GM23338 (cell line): Measurements from ENCODE around the gene FBLN2.

Source experiments
- EZH2 ChIP-seq: fragments of 200-600 bp; sonication (generic); IDR thresholded peaks from one replicate; pipeline ENCODE4 v1.8.0; 2017; ENCODE audit warnings: antibody characterized with exemption, mild to moderate bottlenecking, low read depth; ENCODE audit not compliant: unreplicated experiment
- EZH2phosphoT487 ChIP-seq: fragments of 200-600 bp; sonication (generic); IDR thresholded peaks from one replicate; pipeline ENCODE4 v1.8.1; 2018; ENCODE audit warnings: antibody characterized with exemption; ENCODE audit not compliant: unreplicated experiment
- POLR2AphosphoS5 ChIP-seq: IDR thresholded peaks from 2 replicates; pipeline ENCODE4 v1.6.1; 2016; ENCODE audit warnings: antibody characterized with exemption, low read depth
- STAT1 ChIP-seq: IDR thresholded peaks from one replicate; pipeline ENCODE4 v1.6.1; 2016; ENCODE audit warnings: antibody characterized with exemption; ENCODE audit not compliant: unreplicated experiment
- TF ChIP-seq, protein P1 (sequence below), 2 experiments: fragments of 200-600 bp in 1 of 2; sonication (generic) in 1 of 2; conservative IDR thresholded peaks; 2 replicates each; pipeline versions ENCODE4 v1.5.1 to v1.6.1; 2016 to 2017; ENCODE audit warnings: antibody characterized with exemption in 2 of 2, low read depth in 2 of 2, mild to moderate bottlenecking in 2 of 2, moderate library complexity in 1 of 2
- TF ChIP-seq, protein P2 (sequence below): IDR thresholded peaks from one replicate; pipeline ENCODE4 v1.6.1; 2018; ENCODE audit warnings: antibody characterized with exemption; ENCODE audit not compliant: unreplicated experiment
- TF ChIP-seq, protein P3 (sequence below): IDR thresholded peaks from 2 replicates; pipeline ENCODE4 v1.6.1; 2016; ENCODE audit warnings: antibody characterized with exemption

DNA sequence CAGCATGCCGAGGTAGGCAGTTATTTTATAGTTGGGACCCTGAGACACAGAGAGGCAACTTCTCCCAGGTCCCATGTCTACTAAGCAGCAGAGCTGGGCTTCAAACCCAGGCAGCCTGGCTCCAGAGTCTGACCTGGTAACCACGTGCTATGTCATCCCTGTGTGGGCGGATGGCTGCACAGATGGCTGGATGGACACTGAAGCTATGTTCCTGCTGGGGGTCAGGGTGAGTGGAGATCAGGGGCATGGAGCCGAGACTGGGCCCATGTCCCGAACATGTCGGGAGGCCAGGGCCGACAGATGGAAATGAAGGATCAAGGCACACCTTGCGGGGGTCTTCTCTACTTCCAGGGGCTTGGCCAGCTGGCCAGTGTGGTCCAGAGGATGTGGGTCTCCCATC lies 9.3 kb upstream of the FBLN2 start:
- TF ChIP-seq, protein P1, sequence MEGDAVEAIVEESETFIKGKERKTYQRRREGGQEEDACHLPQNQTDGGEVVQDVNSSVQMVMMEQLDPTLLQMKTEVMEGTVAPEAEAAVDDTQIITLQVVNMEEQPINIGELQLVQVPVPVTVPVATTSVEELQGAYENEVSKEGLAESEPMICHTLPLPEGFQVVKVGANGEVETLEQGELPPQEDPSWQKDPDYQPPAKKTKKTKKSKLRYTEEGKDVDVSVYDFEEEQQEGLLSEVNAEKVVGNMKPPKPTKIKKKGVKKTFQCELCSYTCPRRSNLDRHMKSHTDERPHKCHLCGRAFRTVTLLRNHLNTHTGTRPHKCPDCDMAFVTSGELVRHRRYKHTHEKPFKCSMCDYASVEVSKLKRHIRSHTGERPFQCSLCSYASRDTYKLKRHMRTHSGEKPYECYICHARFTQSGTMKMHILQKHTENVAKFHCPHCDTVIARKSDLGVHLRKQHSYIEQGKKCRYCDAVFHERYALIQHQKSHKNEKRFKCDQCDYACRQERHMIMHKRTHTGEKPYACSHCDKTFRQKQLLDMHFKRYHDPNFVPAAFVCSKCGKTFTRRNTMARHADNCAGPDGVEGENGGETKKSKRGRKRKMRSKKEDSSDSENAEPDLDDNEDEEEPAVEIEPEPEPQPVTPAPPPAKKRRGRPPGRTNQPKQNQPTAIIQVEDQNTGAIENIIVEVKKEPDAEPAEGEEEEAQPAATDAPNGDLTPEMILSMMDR (conservative IDR thresholded peaks at IDR 0.05; ENCODE audit: low read depth in 2 of 2) = no peak
- TF ChIP-seq, protein P2, sequence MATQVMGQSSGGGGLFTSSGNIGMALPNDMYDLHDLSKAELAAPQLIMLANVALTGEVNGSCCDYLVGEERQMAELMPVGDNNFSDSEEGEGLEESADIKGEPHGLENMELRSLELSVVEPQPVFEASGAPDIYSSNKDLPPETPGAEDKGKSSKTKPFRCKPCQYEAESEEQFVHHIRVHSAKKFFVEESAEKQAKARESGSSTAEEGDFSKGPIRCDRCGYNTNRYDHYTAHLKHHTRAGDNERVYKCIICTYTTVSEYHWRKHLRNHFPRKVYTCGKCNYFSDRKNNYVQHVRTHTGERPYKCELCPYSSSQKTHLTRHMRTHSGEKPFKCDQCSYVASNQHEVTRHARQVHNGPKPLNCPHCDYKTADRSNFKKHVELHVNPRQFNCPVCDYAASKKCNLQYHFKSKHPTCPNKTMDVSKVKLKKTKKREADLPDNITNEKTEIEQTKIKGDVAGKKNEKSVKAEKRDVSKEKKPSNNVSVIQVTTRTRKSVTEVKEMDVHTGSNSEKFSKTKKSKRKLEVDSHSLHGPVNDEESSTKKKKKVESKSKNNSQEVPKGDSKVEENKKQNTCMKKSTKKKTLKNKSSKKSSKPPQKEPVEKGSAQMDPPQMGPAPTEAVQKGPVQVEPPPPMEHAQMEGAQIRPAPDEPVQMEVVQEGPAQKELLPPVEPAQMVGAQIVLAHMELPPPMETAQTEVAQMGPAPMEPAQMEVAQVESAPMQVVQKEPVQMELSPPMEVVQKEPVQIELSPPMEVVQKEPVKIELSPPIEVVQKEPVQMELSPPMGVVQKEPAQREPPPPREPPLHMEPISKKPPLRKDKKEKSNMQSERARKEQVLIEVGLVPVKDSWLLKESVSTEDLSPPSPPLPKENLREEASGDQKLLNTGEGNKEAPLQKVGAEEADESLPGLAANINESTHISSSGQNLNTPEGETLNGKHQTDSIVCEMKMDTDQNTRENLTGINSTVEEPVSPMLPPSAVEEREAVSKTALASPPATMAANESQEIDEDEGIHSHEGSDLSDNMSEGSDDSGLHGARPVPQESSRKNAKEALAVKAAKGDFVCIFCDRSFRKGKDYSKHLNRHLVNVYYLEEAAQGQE = no peak
- TF ChIP-seq POLR2AphosphoS5 = no peak
- no peak for TF ChIP-seq EZH2phosphoT487
- no peak for TF ChIP-seq EZH2
- no peak for TF ChIP-seq STAT1
- TF ChIP-seq, protein P3, sequence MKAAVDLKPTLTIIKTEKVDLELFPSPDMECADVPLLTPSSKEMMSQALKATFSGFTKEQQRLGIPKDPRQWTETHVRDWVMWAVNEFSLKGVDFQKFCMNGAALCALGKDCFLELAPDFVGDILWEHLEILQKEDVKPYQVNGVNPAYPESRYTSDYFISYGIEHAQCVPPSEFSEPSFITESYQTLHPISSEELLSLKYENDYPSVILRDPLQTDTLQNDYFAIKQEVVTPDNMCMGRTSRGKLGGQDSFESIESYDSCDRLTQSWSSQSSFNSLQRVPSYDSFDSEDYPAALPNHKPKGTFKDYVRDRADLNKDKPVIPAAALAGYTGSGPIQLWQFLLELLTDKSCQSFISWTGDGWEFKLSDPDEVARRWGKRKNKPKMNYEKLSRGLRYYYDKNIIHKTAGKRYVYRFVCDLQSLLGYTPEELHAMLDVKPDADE = no peak
